ENCODE measurements around the gene CLDN14.

GRCh38 chr21:36477001-36477400, 2.9 kb downstream of the CLDN14 start:
- TF ChIP-seq, protein P1, sequence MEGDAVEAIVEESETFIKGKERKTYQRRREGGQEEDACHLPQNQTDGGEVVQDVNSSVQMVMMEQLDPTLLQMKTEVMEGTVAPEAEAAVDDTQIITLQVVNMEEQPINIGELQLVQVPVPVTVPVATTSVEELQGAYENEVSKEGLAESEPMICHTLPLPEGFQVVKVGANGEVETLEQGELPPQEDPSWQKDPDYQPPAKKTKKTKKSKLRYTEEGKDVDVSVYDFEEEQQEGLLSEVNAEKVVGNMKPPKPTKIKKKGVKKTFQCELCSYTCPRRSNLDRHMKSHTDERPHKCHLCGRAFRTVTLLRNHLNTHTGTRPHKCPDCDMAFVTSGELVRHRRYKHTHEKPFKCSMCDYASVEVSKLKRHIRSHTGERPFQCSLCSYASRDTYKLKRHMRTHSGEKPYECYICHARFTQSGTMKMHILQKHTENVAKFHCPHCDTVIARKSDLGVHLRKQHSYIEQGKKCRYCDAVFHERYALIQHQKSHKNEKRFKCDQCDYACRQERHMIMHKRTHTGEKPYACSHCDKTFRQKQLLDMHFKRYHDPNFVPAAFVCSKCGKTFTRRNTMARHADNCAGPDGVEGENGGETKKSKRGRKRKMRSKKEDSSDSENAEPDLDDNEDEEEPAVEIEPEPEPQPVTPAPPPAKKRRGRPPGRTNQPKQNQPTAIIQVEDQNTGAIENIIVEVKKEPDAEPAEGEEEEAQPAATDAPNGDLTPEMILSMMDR (IDR thresholded peaks at IDR 0.05 in 8 of 11, conservative IDR thresholded peaks at IDR 0.05 in 3 of 11) = no peak
- no peak for TF ChIP-seq POLR2AphosphoS5 (IDR thresholded peaks at IDR 0.05)
